DOHH2 (cell line): ENCODE results near the gene ZC3H4.

ENCODE experiments used
- H3F3A ChIP-seq: fragments of 200-600 bp; sonication (generic), shearing (Covaris generic); 2 replicates; pipeline ENCODE4 v1.6.0; 2016; ENCODE audit warnings: antibody characterized with exemption, mild to moderate bottlenecking; ENCODE audit not compliant: control insufficient read depth, insufficient read depth
- H3K27ac ChIP-seq: fragments of 200-600 bp; sonication (generic); 2 replicates; pipeline ENCODE4 v1.5.1; 2014; ENCODE audit warnings: low read depth, mild to moderate bottlenecking, low read length, moderate library complexity
- H3K27me3 ChIP-seq: fragments of 200-600 bp; sonication (generic); 2 replicates; pipeline ENCODE4 v1.6.1; 2014; ENCODE audit warnings: mild to moderate bottlenecking, low read length, mixed read lengths; ENCODE audit not compliant: control insufficient read depth
- H3K36me3 ChIP-seq: fragments of 200-600 bp; sonication (generic); 2 replicates; pipeline ENCODE4 v1.6.1; 2014; ENCODE audit warnings: mild to moderate bottlenecking, low read length, moderate library complexity, mixed read lengths; ENCODE audit not compliant: control insufficient read depth
- H3K4me1 ChIP-seq: fragments of 200-600 bp; sonication (generic); 2 replicates; pipeline ENCODE4 v1.6.1; 2014; ENCODE audit warnings: mild to moderate bottlenecking, low read length, mixed read lengths; ENCODE audit not compliant: control insufficient read depth
- H3K4me2 ChIP-seq: fragments of 200-600 bp; sonication (generic); 2 replicates; pipeline ENCODE4 v1.6.0; 2014; ENCODE audit warnings: mild to moderate bottlenecking, low read length, moderate library complexity
- H3K4me3 ChIP-seq: fragments of 200-600 bp; sonication (generic); 2 replicates; pipeline ENCODE4 v1.5.1; 2014; ENCODE audit warnings: mild to moderate bottlenecking, low read length, mixed read lengths
- H3K79me2 ChIP-seq: fragments of 200-600 bp; sonication (generic); 2 replicates; pipeline ENCODE4 v1.6.1; 2014; ENCODE audit warnings: mild to moderate bottlenecking, low read length, mixed read lengths; ENCODE audit not compliant: control insufficient read depth
- H3K9me2 ChIP-seq: fragments of 200-600 bp; sonication (generic); replicated peaks from 2 replicates; pipeline ENCODE4 v1.6.1; 2014; ENCODE audit warnings: mild to moderate bottlenecking, low read length, mixed read lengths; ENCODE audit not compliant: control insufficient read depth
- H3K9me3 ChIP-seq: fragments of 200-600 bp; sonication (generic); 2 replicates; pipeline ENCODE4 v1.6.1; 2014; ENCODE audit warnings: antibody characterized with exemption, low read length, mixed read lengths; ENCODE audit not compliant: control insufficient read depth, insufficient read depth
- H4K20me1 ChIP-seq: fragments of 200-600 bp; sonication (generic); 2 replicates; pipeline ENCODE4 v1.6.0; 2014; ENCODE audit warnings: low read depth, mild to moderate bottlenecking, antibody characterized with exemption, low read length, moderate library complexity; ENCODE audit not compliant: control insufficient read depth, insufficient read depth
- EZH2phosphoT487 ChIP-seq: fragments of 200-600 bp; sonication (generic); IDR thresholded peaks from 2 replicates; pipeline ENCODE4 v1.6.1; 2017; ENCODE audit warnings: borderline replicate concordance, mild to moderate bottlenecking, antibody characterized with exemption, low read length, moderate library complexity, mixed read lengths
- TF ChIP-seq, protein P1 (sequence below): fragments of 200-600 bp; sonication (generic); IDR thresholded peaks from one replicate; pipeline ENCODE4 v1.5.1; 2014; ENCODE audit warnings: antibody characterized with exemption, mild to moderate bottlenecking, low read depth, low read length; ENCODE audit not compliant: poor library complexity, severe bottlenecking

The ZC3H4 gene

DNA sequence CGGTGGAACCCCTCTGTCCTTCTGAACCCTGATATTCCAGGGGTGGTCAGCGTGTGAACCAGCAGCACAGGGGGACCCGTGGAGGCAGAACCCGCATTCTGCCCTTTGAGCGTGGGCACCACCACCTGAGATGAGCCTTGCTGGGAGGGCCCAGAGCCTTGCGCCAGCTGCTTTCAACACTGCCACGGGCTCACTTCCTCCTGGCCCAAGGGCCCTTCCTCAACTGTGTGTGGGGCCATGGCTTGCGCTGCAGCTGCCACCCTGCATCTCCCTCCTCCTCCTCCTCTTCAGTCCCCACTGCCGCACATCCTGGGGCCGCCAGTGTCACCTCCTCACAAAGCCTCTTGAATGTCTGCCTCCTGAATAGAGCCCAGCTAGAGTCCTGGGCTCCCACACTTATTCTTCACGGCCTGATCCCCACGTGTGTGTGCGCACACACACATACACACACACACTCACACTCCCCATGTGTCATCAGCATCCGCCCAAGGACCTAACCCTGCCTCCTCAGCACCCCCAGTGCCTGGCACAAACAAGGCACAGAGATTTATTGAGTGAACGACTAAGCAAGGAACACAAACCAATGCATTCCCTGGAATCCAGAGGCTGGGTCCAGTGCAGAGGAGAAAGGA, 38.3 kb downstream of the ZC3H4 start:
- Histone ChIP-seq H3K36me3 (peaks cover 92% of the 10 kb centered on the region), H3K4me1 (no peaks in the 10 kb centered on the region), H3K4me2 (no peak overlapping the region), H4K20me1 (no peaks in the 10 kb centered on the region), H3F3A (no peaks in the 10 kb centered on the region), H3K9me3 (no peaks in the 10 kb centered on the region), H3K4me3 (no peak overlapping the region), H3K27me3 (no peaks in the 10 kb centered on the region), H3K79me2 (peaks cover 39% of the 10 kb centered on the region), H3K27ac (no peak overlapping the region), H3K9me2 (no peaks in the 10 kb centered on the region)
- TF ChIP-seq, protein P1, sequence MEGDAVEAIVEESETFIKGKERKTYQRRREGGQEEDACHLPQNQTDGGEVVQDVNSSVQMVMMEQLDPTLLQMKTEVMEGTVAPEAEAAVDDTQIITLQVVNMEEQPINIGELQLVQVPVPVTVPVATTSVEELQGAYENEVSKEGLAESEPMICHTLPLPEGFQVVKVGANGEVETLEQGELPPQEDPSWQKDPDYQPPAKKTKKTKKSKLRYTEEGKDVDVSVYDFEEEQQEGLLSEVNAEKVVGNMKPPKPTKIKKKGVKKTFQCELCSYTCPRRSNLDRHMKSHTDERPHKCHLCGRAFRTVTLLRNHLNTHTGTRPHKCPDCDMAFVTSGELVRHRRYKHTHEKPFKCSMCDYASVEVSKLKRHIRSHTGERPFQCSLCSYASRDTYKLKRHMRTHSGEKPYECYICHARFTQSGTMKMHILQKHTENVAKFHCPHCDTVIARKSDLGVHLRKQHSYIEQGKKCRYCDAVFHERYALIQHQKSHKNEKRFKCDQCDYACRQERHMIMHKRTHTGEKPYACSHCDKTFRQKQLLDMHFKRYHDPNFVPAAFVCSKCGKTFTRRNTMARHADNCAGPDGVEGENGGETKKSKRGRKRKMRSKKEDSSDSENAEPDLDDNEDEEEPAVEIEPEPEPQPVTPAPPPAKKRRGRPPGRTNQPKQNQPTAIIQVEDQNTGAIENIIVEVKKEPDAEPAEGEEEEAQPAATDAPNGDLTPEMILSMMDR = no peak
- no peak for TF ChIP-seq EZH2phosphoT487

DNA sequence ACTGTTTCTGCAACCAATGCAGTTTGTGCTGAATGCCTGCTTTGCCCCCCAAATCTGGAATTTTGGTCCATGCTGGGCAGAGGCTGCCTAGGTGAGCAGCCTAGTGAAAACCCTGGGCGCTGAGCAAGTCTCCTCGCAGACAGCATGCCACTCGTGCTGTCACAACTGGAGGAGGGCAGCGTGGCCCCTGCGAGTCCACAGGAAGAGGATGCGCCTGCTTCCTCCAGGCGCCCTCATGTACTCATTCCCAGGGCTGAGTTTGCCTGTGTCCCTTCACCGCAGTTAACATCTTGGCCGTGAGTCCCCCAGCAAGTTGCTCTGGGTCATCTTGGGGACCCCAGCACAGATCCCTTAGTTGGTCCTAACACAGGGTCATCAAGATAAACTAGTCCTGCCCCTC, 39.0 kb downstream of the ZC3H4 start:
- Histone ChIP-seq H3K4me3 (no peak overlapping the region), H3K4me1 (no peaks in the 10 kb centered on the region), H3K36me3 (peaks cover 92% of the 10 kb centered on the region), H3K4me2 (no peak overlapping the region), H3K9me3 (no peaks in the 10 kb centered on the region), H3K79me2 (peaks cover 46% of the 10 kb centered on the region), H3F3A (no peaks in the 10 kb centered on the region), H3K27me3 (no peaks in the 10 kb centered on the region), H4K20me1 (no peaks in the 10 kb centered on the region), H3K27ac (no peak overlapping the region), H3K9me2 (no peaks in the 10 kb centered on the region)
- no peak for TF ChIP-seq EZH2phosphoT487
- TF ChIP-seq, protein P1 = no peak

DNA sequence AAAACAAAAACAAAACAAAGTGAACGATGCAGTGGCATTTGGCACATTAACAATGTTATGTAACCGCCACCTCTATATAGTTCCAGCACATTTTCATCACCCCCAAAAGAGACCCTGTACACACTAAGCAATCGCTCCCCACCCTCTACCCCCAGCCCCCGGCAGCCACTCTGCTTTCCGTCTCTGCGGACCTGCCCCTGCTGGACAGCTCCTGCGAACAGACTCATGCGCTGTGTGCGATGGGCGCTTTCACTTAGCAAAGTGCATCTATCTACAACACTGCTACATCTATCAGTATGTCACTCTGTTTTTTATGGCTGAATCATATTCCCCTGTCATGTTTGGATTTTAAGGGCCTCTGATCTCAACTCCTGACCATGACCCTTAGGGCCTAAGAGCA, 40.0 kb downstream of the ZC3H4 start:
- no peak overlapping the region for H3K4me3 ChIP-seq
- no peaks in the 10 kb centered on the region for H3F3A ChIP-seq
- no peaks in the 10 kb centered on the region for H3K9me2 ChIP-seq
- H3K9me3 ChIP-seq = no peaks in the 10 kb centered on the region
- TF ChIP-seq, protein P1 = no peak
- TF ChIP-seq EZH2phosphoT487 = no peak
- H4K20me1 ChIP-seq = no peaks in the 10 kb centered on the region
- H3K27ac ChIP-seq = no peak overlapping the region
- H3K27me3 ChIP-seq = no peaks in the 10 kb centered on the region
- no peak overlapping the region for H3K4me2 ChIP-seq
- H3K79me2 ChIP-seq = peaks cover 47% of the 10 kb centered on the region
- H3K36me3 ChIP-seq = peaks cover 93% of the 10 kb centered on the region
- no peaks in the 10 kb centered on the region for H3K4me1 ChIP-seq
